Hepatocyte (in vitro differentiated cells): Measurements from ENCODE around the gene TAS2R16. TPM values are rescaled to one million over a fixed set of nuclear protein-coding genes. Genes with fewer than 3 reads are reported as not detected.

Source experiments
- DNase-seq: peaks from one replicate; pipeline ENCODE4 v3.0.0-alpha.2; 2016; ENCODE audit warnings: low spot score
- H2AFZ ChIP-seq: fragments of 200-600 bp; sonication (generic); 2 replicates; pipeline ENCODE4 v1.6.0; 2016; ENCODE audit warnings: antibody characterized with exemption, mild to moderate bottlenecking
- H3K27ac ChIP-seq: fragments of 200-600 bp; sonication (generic); 2 replicates; pipeline ENCODE4 v1.5.1; 2016; ENCODE audit warnings: mild to moderate bottlenecking
- H3K27me3 ChIP-seq: fragments of 200-600 bp; sonication (generic); 2 replicates; pipeline ENCODE4 v1.6.1; 2016
- H3K36me3 ChIP-seq: fragments of 200-600 bp; sonication (generic); replicated peaks from 2 replicates; pipeline ENCODE4 v1.5.1; 2016; ENCODE audit warnings: low read depth; ENCODE audit not compliant: insufficient read depth
- H3K4me1 ChIP-seq: fragments of 200-600 bp; sonication (generic); 2 replicates; pipeline ENCODE4 v1.5.1; 2016; ENCODE audit warnings: mild to moderate bottlenecking, moderate library complexity; ENCODE audit not compliant: insufficient read depth
- H3K4me2 ChIP-seq: fragments of 200-600 bp; sonication (generic); 2 replicates; pipeline ENCODE4 v1.6.0; 2016
- H3K4me3 ChIP-seq: fragments of 200-600 bp; sonication (generic); 2 replicates; pipeline ENCODE4 v1.5.1; 2016; ENCODE audit warnings: mild to moderate bottlenecking
- H3K79me2 ChIP-seq: fragments of 200-600 bp; sonication (generic); 2 replicates; pipeline ENCODE4 v1.6.0; 2017; ENCODE audit warnings: mild to moderate bottlenecking
- H3K9me2 ChIP-seq: fragments of 200-600 bp; sonication (generic); replicated peaks from 2 replicates; pipeline ENCODE4 v1.6.0; 2017; ENCODE audit warnings: mild to moderate bottlenecking; ENCODE audit not compliant: insufficient read depth
- H3K9me3 ChIP-seq: fragments of 200-600 bp; sonication (generic); 2 replicates; pipeline ENCODE4 v1.5.1; 2016; ENCODE audit warnings: low read depth, mild to moderate bottlenecking
- H4K20me1 ChIP-seq: fragments of 200-600 bp; sonication (generic); 2 replicates; pipeline ENCODE4 v1.6.0; 2016; ENCODE audit warnings: mild to moderate bottlenecking; ENCODE audit not compliant: insufficient read depth, poor library complexity, severe bottlenecking
- CTCF ChIP-seq: fragments of 200-600 bp; sonication (generic); IDR thresholded peaks from 2 replicates; pipeline ENCODE4 v1.5.1; 2016; ENCODE audit warnings: antibody characterized with exemption, mild to moderate bottlenecking; ENCODE audit not compliant: poor library complexity
- EZH2 ChIP-seq: fragments of 200-600 bp; sonication (generic); IDR thresholded peaks from 2 replicates; pipeline ENCODE4 v1.6.1; 2016; ENCODE audit warnings: antibody characterized with exemption, mild to moderate bottlenecking, borderline replicate concordance
- EZH2phosphoT487 ChIP-seq: fragments of 200-600 bp; sonication (generic); IDR thresholded peaks from one replicate; pipeline ENCODE4 v1.6.1; 2018; ENCODE audit warnings: antibody characterized with exemption, mild to moderate bottlenecking, low read depth, moderate library complexity; ENCODE audit not compliant: unreplicated experiment, severe bottlenecking
- WGBS: methylation state at CpG from one replicate; pipeline ENCODE4 v1.1.6; 2016; ENCODE audit warnings: low lambda C conversion rate; ENCODE audit errors: missing lambda C conversion rate; 5-methylcytosine and 5-hydroxymethylcytosine counted together
- polyA plus RNA-seq: library from polyadenylated mRNA; unstranded; fragments of >200 nt; fragmentation: Nextera tagmentation; extraction: Ambion mirVana; gene quantifications from 2 replicates; pipeline ENCODE4 v1.2.1, GENCODE V29; 2016
- total RNA-seq: library from RNA; depleted of rRNA; stranded (reverse); fragments of >200 nt; gene quantifications from 2 replicates; pipeline ENCODE4 v1.2.3, GENCODE V29; 2014

TAS2R16 gene
- total and polyA plus RNA-seq, 2 experiments from 2014 or later, result not detected

- TF ChIP-seq CTCF, result no peak
- TF ChIP-seq EZH2, result no peak
- no peak for DNase-seq
- Histone ChIP-seq H4K20me1 (no peaks in the 10 kb centered on the region), H3K36me3 (no peaks in the 10 kb centered on the region), H3K9me3 (no peaks in the 10 kb centered on the region), H3K9me2 (no peaks in the 10 kb centered on the region), H3K27ac (no peak overlapping the region), H2AFZ (no peak overlapping the region), H3K79me2 (no peaks in the 10 kb centered on the region), H3K4me2 (no peak overlapping the region), H3K27me3 (no peaks in the 10 kb centered on the region), H3K4me1 (no peaks in the 10 kb centered on the region), H3K4me3 (no peak overlapping the region)
- 72% methylated on average over 5 of the region's 5 CpGs for WGBS
Observed at GRCh38 chr7:123003539-123004126, 8.1 kb upstream of the TAS2R16 start.

DNA sequence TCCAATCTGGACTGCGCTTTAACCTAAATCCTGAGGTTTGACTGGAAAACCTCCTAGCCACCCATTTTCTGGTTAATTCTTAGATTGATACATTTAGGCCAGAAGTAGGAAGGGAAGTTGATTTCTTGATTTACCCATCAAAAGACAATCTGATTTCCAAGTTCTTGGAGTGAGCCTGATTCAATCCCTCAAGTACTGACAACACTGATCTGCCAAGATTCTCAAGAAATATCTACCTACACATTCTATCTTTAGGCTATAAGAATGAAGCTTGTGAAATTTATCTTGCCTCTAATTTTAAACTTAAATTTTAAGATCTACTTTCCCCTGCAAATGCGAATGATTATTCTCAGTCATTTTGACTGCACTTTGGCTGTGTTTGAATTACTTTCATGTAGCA, 5.9 kb downstream of the TAS2R16 start:
- H3K4me3 ChIP-seq, result no peak overlapping the region
- TF ChIP-seq EZH2 (no peak), CTCF (no peak), EZH2phosphoT487 (no peak)

DNA sequence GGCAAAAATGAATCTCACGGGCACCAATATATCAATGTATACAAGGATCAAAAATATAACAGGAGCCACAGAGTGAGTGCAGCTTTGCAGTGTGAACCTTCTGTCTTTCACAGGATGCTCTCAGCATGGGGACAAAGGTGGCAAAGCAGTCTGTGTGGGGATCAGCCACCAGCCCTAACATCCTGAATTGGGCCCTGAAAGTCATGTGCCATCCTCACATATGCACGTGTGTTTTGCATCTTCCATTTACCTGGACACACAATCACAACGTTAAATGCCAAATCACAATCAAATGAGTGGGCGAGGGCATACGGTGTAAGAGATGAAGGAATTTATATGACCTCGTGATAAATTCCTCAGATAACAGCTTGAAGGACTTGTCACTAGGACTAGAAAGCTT, 6.5 kb downstream of the TAS2R16 start:
- no peaks in the 10 kb centered on the region for H3K9me2 ChIP-seq
- no peaks in the 10 kb centered on the region for H3K9me3 ChIP-seq
- H3K4me3 ChIP-seq, result no peak overlapping the region
- H4K20me1 ChIP-seq, result no peaks in the 10 kb centered on the region
- no peak overlapping the region for H3K27ac ChIP-seq
- no peaks in the 10 kb centered on the region for H3K79me2 ChIP-seq
- no peaks in the 10 kb centered on the region for H3K4me1 ChIP-seq
- no peak overlapping the region for H3K4me2 ChIP-seq
- no peak overlapping the region for H2AFZ ChIP-seq
- H3K36me3 ChIP-seq, result no peaks in the 10 kb centered on the region
- H3K27me3 ChIP-seq, result no peaks in the 10 kb centered on the region
- DNase-seq, result no peak
- TF ChIP-seq CTCF (no peak), EZH2phosphoT487 (no peak), EZH2 (no peak)
- WGBS, result 53% methylated on average over 6 of the region's 6 CpGs

More for the DNA sequence above, 5.9 kb downstream of the TAS2R16 start:
- H3K36me3 ChIP-seq, result no peaks in the 10 kb centered on the region
- no peak overlapping the region for H2AFZ ChIP-seq
- H3K9me2 ChIP-seq, result no peaks in the 10 kb centered on the region
- no peak overlapping the region for H3K4me2 ChIP-seq
- H3K9me3 ChIP-seq, result no peaks in the 10 kb centered on the region
- no peaks in the 10 kb centered on the region for H3K79me2 ChIP-seq
- WGBS, result 91% methylated on average over 2 of the region's 2 CpGs
- no peaks in the 10 kb centered on the region for H4K20me1 ChIP-seq
- no peak for DNase-seq
- H3K27ac ChIP-seq, result no peak overlapping the region
- no peaks in the 10 kb centered on the region for H3K27me3 ChIP-seq
- no peaks in the 10 kb centered on the region for H3K4me1 ChIP-seq

GRCh38 chr7:122988333-122988732, 7.2 kb downstream of the TAS2R16 start:
- H4K20me1 ChIP-seq, result no peaks in the 10 kb centered on the region
- H2AFZ ChIP-seq, result no peak overlapping the region
- no peaks in the 10 kb centered on the region for H3K27me3 ChIP-seq
- H3K4me1 ChIP-seq, result no peaks in the 10 kb centered on the region
- H3K79me2 ChIP-seq, result no peaks in the 10 kb centered on the region
- no peaks in the 10 kb centered on the region for H3K9me3 ChIP-seq
- 67% methylated on average over 4 of the region's 4 CpGs for WGBS
- H3K4me2 ChIP-seq, result no peak overlapping the region
- H3K9me2 ChIP-seq, result no peaks in the 10 kb centered on the region
- no peak overlapping the region for H3K27ac ChIP-seq
- DNase-seq, result no peak
- no peak overlapping the region for H3K4me3 ChIP-seq
- no peaks in the 10 kb centered on the region for H3K36me3 ChIP-seq
- TF ChIP-seq CTCF, result no peak
- no peak for TF ChIP-seq EZH2phosphoT487
- TF ChIP-seq EZH2, result no peak
